C4-2B (cell line): ENCODE results near the gene OXSR1.
"Not testable (repeated sequence)": the region's sequence is repeated elsewhere in the genome, so short reads cannot be mapped to it uniquely, and the experiment has no call there.

Experiments used
- H3K27ac ChIP-seq: fragments of 450-650 bp; 2 replicates; pipeline ENCODE4 v1.5.1; 2017
- CTCF ChIP-seq: fragments of 450-650 bp; conservative IDR thresholded peaks from 2 replicates; pipeline ENCODE4 v1.5.1; 2017; ENCODE audit warnings: mild to moderate bottlenecking
- ZFX ChIP-seq: fragments of 450-650 bp; IDR thresholded peaks from 2 replicates; pipeline ENCODE4 v1.6.1; 2017

Gene OXSR1

DNA sequence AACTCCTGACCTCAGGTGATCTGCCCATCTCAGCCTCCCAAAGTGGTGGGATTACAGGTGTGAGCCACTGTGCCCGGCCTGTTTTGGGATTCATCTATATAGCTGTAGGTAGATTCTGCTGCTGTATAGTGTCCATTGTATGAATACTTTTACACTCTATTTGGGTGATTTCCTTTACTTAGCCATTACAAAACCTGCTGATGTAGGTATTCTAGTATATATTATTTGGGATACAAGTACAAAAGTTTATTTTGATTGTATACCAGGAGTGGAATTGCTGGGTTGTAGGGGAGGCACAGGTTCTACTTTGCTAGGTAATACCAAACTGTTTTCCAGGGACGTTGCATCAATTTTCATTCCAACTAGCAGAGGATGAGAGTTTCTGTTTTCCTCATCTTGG, 9.5 kb upstream of the OXSR1 start:
- no peak for TF ChIP-seq ZFX
- TF ChIP-seq CTCF = no peak

GRCh38 chr3:38157117-38157516, 8.2 kb upstream of the OXSR1 start:
- no peak overlapping the region for H3K27ac ChIP-seq
- TF ChIP-seq CTCF = no peak
- TF ChIP-seq ZFX = no peak

More for the DNA sequence above, 9.5 kb upstream of the OXSR1 start:
- no peak overlapping the region for H3K27ac ChIP-seq

DNA sequence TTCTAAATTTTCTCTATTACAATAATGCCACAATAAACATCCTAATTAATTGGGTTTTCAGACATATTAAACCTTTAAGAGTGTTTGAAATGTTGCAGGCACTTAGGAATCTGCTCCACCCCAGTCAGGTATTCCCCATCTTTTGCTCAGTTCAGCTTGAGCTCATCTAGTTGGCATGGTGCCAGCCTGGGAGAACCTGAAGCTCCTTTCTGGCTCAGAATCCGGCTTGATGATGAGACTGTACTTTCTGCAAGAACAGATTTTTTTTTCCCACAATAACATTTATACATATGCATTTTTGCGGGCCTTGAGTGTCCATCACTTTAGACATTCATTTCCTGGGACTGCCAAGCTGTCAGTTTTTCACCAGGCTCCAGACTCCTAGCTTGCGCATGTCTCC, 7.7 kb upstream of the OXSR1 start:
- H3K27ac ChIP-seq = no peak overlapping the region
- TF ChIP-seq ZFX = no peak
- TF ChIP-seq CTCF = no peak

DNA sequence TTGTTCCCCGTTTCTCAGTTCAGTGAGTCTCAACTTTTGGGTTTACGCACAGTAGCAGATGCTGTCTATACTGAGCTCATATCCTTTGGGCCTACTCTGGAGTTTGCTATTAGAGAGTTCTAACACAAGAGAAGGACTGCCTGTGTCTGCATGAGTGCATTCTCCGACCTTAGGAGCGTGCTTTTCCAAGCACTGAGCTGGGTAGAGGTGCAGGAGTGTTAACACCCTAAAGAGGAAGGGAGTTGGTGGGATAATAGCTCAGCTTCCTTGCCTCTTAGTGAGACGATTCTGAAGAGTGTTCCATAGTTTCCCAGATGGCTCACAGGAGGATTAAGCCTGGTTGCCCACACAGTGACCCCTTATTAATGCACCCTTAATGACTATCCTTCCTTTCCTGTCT, 6.9 kb upstream of the OXSR1 start:
- H3K27ac ChIP-seq = no peak overlapping the region
- TF ChIP-seq CTCF (no peak), ZFX (no peak)

- not testable (repeated sequence) for H3K27ac ChIP-seq
Observed at GRCh38 chr3:38160704-38161103, 4.6 kb upstream of the OXSR1 start.

DNA sequence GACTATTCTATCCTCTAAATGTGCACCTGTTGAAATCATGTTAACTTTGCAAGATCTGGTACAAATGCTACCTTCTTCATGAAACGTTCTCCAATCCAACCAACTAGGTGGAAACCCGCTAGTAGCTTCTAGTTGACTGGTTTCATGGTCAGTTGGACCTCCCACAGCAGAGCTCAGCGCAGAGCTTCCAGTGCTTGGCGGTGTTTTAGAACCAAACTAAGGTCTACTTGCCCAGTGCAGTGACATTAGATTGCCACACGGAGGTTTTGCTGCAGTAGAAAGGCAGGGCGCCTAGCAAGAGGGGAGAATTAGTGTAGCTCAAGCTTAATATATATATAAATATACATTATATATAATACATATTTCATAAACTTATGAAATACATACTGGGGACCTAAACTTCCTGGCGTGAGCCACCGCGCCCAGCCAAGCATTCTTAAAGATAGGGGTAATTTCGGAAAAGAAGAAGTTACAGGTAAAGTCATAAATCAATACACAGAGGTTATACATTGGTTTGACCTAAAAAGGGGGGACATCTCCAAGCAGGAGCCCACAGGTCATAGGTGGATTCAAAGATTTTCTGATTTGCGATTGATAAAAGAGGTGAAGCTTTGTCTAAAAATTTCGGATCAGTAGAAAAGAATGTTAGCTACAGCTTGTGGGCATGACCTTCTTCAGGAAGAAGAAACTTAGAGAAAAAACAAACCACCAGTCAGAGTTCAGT, 2.1 kb upstream of the OXSR1 start:
- TF ChIP-seq ZFX = no peak
- peak; percentile 8; the same call in 1 of the 2 replicates for TF ChIP-seq CTCF
- no peak overlapping the region for H3K27ac ChIP-seq

- peak overlapping the region; percentile 89 for H3K27ac ChIP-seq
- TF ChIP-seq CTCF = no peak
- TF ChIP-seq ZFX = no peak
Observed at GRCh38 chr3:38163841-38164642, 1.3 kb upstream of the OXSR1 start.

- H3K27ac ChIP-seq = peak overlapping the region; percentile 89
- TF ChIP-seq ZFX (no peak), CTCF (no peak)
Observed at GRCh38 chr3:38164643-38164951, 740 bp upstream of the OXSR1 start.
